ENCODE results near the gene ORMDL2. TPM values are rescaled to one million over a fixed set of nuclear protein-coding genes. Genes with fewer than 3 reads are reported as not detected.
"Not testable (repeated sequence)": the region's sequence is repeated elsewhere in the genome, so short reads cannot be mapped to it uniquely, and the experiment has no call there.

The ORMDL2 gene
- total RNA-seq, 1 donor from 2014 or later = 49.2 TPM

- intact Hi-C loops (cut with DNase I) = no loop called here
- DNase-seq (no peak), ATAC-seq (no peak)
- no peaks in the 10 kb centered on the region for H3K27me3 ChIP-seq
- H3K4me3 ChIP-seq = no peak overlapping the region
- no peaks in the 10 kb centered on the region for H3K4me1 ChIP-seq
- H3K36me3 ChIP-seq = no peaks in the 10 kb centered on the region
- H3K27ac ChIP-seq = no peak overlapping the region
- H3K9me3 ChIP-seq = peaks cover 4% of the 10 kb centered on the region
- TF ChIP-seq, protein P1, sequence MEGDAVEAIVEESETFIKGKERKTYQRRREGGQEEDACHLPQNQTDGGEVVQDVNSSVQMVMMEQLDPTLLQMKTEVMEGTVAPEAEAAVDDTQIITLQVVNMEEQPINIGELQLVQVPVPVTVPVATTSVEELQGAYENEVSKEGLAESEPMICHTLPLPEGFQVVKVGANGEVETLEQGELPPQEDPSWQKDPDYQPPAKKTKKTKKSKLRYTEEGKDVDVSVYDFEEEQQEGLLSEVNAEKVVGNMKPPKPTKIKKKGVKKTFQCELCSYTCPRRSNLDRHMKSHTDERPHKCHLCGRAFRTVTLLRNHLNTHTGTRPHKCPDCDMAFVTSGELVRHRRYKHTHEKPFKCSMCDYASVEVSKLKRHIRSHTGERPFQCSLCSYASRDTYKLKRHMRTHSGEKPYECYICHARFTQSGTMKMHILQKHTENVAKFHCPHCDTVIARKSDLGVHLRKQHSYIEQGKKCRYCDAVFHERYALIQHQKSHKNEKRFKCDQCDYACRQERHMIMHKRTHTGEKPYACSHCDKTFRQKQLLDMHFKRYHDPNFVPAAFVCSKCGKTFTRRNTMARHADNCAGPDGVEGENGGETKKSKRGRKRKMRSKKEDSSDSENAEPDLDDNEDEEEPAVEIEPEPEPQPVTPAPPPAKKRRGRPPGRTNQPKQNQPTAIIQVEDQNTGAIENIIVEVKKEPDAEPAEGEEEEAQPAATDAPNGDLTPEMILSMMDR (IDR thresholded peaks at IDR 0.05) = no peak
Measured at GRCh38 chr12:55861871-55862270, 44.0 kb downstream of the ORMDL2 start.

DNA sequence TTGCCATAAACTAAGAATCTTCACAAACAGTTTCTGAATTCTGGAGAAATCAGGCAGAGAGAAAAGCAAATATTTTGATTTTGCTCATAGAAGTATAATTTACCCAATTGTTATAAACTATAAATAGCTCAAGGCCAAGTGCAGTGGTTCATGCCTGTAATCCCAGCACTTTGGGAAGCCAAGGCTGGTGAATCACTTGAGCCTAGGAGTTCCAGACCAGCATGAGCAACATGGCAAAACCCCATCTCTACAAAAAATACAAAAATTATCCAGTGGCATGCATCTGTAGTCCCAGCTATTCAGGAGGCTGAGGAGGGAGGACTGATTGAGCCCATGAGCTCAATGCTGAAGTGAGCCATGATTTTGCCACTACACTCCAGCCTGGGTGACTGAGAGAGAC is 44.4 kb downstream of the ORMDL2 start:
- TF ChIP-seq, protein P1 (IDR thresholded peaks at IDR 0.05) = no peak
- DNase-seq (no peak), ATAC-seq (no peak)
- H3K27ac ChIP-seq = no peak overlapping the region
- intact Hi-C loops (cut with DNase I) = no loop called here
- no peaks in the 10 kb centered on the region for H3K36me3 ChIP-seq
- H3K4me1 ChIP-seq = no peaks in the 10 kb centered on the region
- H3K27me3 ChIP-seq = no peaks in the 10 kb centered on the region
- H3K9me3 ChIP-seq = peaks cover 4% of the 10 kb centered on the region
- no peak overlapping the region for H3K4me3 ChIP-seq

GRCh38 chr12:55862931-55863330 is 45.1 kb downstream of the ORMDL2 start:
- H3K4me1 ChIP-seq; DNase-seq; ATAC-seq; H3K27me3 ChIP-seq; H3K9me3 ChIP-seq; H3K4me3 ChIP-seq; intact Hi-C loops (cut with DNase I); H3K27ac ChIP-seq; H3K36me3 ChIP-seq: not testable (repeated sequence)

DNA sequence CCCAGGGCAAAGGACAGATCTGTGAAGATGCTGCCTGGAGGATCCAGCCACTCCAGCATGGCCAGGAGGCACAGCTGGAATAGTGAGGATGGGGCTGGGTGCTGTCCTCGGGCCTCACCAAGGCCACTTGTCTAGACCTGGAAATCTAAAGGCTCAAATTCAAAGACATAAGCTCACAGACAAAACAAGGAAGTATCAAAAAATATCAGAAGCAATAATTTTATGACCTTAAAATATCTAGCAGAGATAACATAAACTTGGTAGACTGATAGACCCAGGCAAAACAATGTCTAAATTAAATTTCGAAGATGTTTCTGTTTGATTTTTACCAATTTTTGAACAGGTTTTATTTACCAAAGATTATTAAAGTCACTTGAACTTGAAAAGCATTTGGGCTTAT is 47.5 kb downstream of the ORMDL2 start:
- no peak for ATAC-seq
- no peak overlapping the region for H3K4me3 ChIP-seq
- no peaks in the 10 kb centered on the region for H3K36me3 ChIP-seq
- no peaks in the 10 kb centered on the region for H3K27me3 ChIP-seq
- no peak for DNase-seq
- TF ChIP-seq, protein P1 (IDR thresholded peaks at IDR 0.05) = no peak
- H3K27ac ChIP-seq = no peak overlapping the region
- intact Hi-C loops (cut with DNase I) = no loop called here
- no peaks in the 10 kb centered on the region for H3K4me1 ChIP-seq
- H3K9me3 ChIP-seq = peaks cover 4% of the 10 kb centered on the region

GRCh38 chr12:55866454-55867004 is 48.7 kb downstream of the ORMDL2 start:
- H3K27me3 ChIP-seq; H3K27ac ChIP-seq; H3K4me1 ChIP-seq; ATAC-seq; intact Hi-C loops (cut with DNase I); H3K9me3 ChIP-seq; H3K4me3 ChIP-seq; DNase-seq; H3K36me3 ChIP-seq: not testable (repeated sequence)

Other genes with a start within 250 kb of the ORMDL2 start
- not detected for gene OR2AP1, start 245.6 kb upstream of the ORMDL2 start, total RNA-seq
- not detected for gene OR10P1, start 181.1 kb upstream of the ORMDL2 start, total RNA-seq
- gene ITGA7, start 110.1 kb upstream of the ORMDL2 start, total RNA-seq = 14.7 TPM
- gene BLOC1S1, start 102.0 kb upstream of the ORMDL2 start, total RNA-seq = 129 TPM
- gene RDH5, start 97.6 kb upstream of the ORMDL2 start, total RNA-seq = 6.0 TPM
- 1,158 TPM for gene CD63, start 89.0 kb upstream of the ORMDL2 start, total RNA-seq
- 5.8 TPM for gene GDF11, start 74.9 kb upstream of the ORMDL2 start, total RNA-seq
- gene SARNP, start 317 bp upstream of the ORMDL2 start, total RNA-seq = 43.6 TPM
- gene DNAJC14, start 11.5 kb downstream of the ORMDL2 start, total RNA-seq = 42.7 TPM
- gene MMP19, start 24.9 kb downstream of the ORMDL2 start, total RNA-seq = 30.2 TPM
- gene PYM1, start 109.9 kb downstream of the ORMDL2 start, total RNA-seq = 29.1 TPM
- 29.0 TPM for gene DGKA, start 113.1 kb downstream of the ORMDL2 start, total RNA-seq
- 4.9 TPM for gene PMEL, start 148.0 kb downstream of the ORMDL2 start, total RNA-seq
- gene CDK2, start 148.8 kb downstream of the ORMDL2 start, total RNA-seq = 28.0 TPM
- 150 TPM for gene RAB5B, start 156.0 kb downstream of the ORMDL2 start, total RNA-seq
- 20.3 TPM for gene SUOX, start 179.2 kb downstream of the ORMDL2 start, total RNA-seq
- 10.5 TPM for gene IKZF4, start 203.0 kb downstream of the ORMDL2 start, total RNA-seq
- 55.4 TPM for gene RPS26, start 223.9 kb downstream of the ORMDL2 start, total RNA-seq